OCI-LY1 (cell line): ENCODE measurements around the gene BTBD9.

Experiments
- CTCF ChIP-seq: fragments of 200-600 bp; sonication (generic), shearing (Covaris generic); IDR thresholded peaks from 2 replicates; pipeline ENCODE4 v1.5.1; 2017; ENCODE audit warnings: mild to moderate bottlenecking, antibody characterized with exemption, low read length, moderate library complexity, mixed read lengths
- EZH2 ChIP-seq: fragments of 200-600 bp; sonication (generic), shearing (Covaris generic); IDR thresholded peaks from 2 replicates; pipeline ENCODE4 v1.8.0; 2017; ENCODE audit warnings: borderline replicate concordance, mixed run types, mild to moderate bottlenecking, antibody characterized with exemption, low read length, moderate library complexity, mixed read lengths

GRCh38 chr6:38119516-38119915 is 520.2 kb downstream of the BTBD9 start:
- TF ChIP-seq CTCF: no peak
- TF ChIP-seq EZH2: no peak
